ENCODE measurements around the gene SLC7A1. TPM values are rescaled to one million over a fixed set of nuclear protein-coding genes. Genes with fewer than 3 reads are reported as not detected.

SLC7A1 gene
- polyA plus RNA-seq, 1 experiment = 43.2 TPM

DNA sequence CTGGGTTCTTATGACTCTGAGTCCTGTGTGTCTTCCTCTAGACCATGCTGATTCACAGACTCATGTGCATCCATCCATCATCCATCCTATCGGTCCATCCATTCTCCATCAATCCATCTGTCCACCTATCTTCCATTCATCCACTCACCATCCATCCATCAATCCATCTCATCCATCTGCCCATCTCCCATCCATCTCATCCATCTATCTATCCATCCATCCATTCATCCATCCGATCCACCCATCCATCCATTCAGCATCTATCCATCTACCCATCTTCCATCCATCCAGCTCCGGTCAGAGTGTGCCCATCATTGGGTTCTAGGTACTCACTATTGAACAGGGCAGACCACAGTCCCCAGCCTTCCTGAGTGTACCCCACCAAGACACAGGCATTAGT, 75.6 kb downstream of the SLC7A1 start:
- H3K36me3 ChIP-seq (ENCODE audit: control insufficient read depth, insufficient read depth, low read length) = peaks cover 35% of the 10 kb centered on the region
- ChIA-PET CTCF (interaction anchor here (1.0 to 4.9 kb wide), 2 partner anchors 11 to 12 kb away, joined by 3 to 23 read pairs; no protein-coding TSS in a partner anchor), POLR2A (no interaction called here)
- TF ChIP-seq, protein P1, sequence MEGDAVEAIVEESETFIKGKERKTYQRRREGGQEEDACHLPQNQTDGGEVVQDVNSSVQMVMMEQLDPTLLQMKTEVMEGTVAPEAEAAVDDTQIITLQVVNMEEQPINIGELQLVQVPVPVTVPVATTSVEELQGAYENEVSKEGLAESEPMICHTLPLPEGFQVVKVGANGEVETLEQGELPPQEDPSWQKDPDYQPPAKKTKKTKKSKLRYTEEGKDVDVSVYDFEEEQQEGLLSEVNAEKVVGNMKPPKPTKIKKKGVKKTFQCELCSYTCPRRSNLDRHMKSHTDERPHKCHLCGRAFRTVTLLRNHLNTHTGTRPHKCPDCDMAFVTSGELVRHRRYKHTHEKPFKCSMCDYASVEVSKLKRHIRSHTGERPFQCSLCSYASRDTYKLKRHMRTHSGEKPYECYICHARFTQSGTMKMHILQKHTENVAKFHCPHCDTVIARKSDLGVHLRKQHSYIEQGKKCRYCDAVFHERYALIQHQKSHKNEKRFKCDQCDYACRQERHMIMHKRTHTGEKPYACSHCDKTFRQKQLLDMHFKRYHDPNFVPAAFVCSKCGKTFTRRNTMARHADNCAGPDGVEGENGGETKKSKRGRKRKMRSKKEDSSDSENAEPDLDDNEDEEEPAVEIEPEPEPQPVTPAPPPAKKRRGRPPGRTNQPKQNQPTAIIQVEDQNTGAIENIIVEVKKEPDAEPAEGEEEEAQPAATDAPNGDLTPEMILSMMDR (IDR thresholded peaks at IDR 0.05; ENCODE audit: insufficient read depth, low read depth, low read length) = no peak
- no peak overlapping the region for H3K4me3 ChIP-seq (ENCODE audit: low read depth, low read length)
- no peaks in the 10 kb centered on the region for H3K27me3 ChIP-seq (ENCODE audit: control insufficient read depth, insufficient read depth, low read length)
- no peak for DNase-seq (ENCODE audit: low read depth)

DNA sequence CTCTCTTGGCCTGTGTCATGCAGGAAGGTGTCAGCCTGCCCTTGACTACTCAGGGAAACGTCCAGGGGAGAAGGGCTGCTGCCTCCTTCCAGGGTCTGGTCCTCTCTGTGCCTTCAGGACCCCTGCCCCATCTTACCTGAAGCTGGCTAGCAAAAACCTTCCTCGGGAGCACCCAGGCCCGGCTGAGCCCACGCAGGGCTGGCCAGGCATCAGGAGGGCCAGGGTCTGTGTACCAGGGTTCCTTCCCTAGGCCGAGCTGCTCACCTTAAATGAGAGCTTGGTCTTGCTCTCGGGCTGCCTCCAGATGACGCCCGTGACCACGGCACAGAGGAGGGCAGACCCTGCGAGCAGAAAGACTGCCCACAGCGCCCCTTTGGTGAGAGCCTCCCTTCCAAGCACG, 78.6 kb downstream of the SLC7A1 start:
- ChIA-PET CTCF (interaction anchor here (1.6 kb wide), 1 partner anchor 9 kb away, joined by 9 read pairs; no protein-coding TSS in a partner anchor), POLR2A (no interaction called here)
- Histone ChIP-seq H3K36me3 (ENCODE audit: control insufficient read depth, insufficient read depth, low read length) (peaks cover 37% of the 10 kb centered on the region), H3K4me3 (ENCODE audit: low read depth, low read length) (no peak overlapping the region), H3K27me3 (ENCODE audit: control insufficient read depth, insufficient read depth, low read length) (no peaks in the 10 kb centered on the region)
- TF ChIP-seq, protein P1 (IDR thresholded peaks at IDR 0.05; ENCODE audit: insufficient read depth, low read depth, low read length) = no peak
- no peak for DNase-seq (ENCODE audit: low read depth)

DNA sequence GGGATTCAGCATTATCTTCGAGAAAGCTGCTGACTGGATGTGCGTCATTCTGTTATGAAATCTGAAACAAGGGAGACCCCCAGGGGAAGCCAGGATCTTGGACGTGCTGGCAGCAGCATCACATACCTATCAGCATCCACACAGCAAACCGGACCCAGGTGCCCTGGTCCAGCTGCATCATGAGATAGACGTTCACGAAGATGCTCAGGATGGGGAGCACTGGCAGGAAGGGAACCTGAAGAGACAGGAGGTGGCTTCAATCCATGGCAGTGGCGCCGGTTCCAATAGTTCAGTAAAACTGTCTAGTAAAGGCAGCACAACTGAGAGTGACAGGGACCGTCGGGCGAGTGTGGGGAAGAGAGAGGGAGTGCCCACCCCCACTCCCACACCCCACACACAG, 79.5 kb downstream of the SLC7A1 start:
- CTCF ChIA-PET = interaction anchor here (0.7 to 1.6 kb wide), 2 partner anchors 8 to 12 kb away, joined by 3 to 9 read pairs; no protein-coding TSS in a partner anchor
- Histone ChIP-seq H3K36me3 (ENCODE audit: control insufficient read depth, insufficient read depth, low read length) (peaks cover 37% of the 10 kb centered on the region), H3K27me3 (ENCODE audit: control insufficient read depth, insufficient read depth, low read length) (no peaks in the 10 kb centered on the region), H3K4me3 (ENCODE audit: low read depth, low read length) (no peak overlapping the region)
- TF ChIP-seq, protein P1 (IDR thresholded peaks at IDR 0.05; ENCODE audit: insufficient read depth, low read depth, low read length) = no peak
- DNase-seq (ENCODE audit: low read depth) = no peak
- POLR2A ChIA-PET = interaction anchor here (0.7 kb wide), 1 partner anchor 19 kb away, joined by 3 read pairs; no protein-coding TSS in a partner anchor

GRCh38 chr13:29515372-29515771, 80.1 kb downstream of the SLC7A1 start:
- Histone ChIP-seq H3K36me3 (ENCODE audit: control insufficient read depth, insufficient read depth, low read length) (peaks cover 42% of the 10 kb centered on the region), H3K27me3 (ENCODE audit: control insufficient read depth, insufficient read depth, low read length) (no peaks in the 10 kb centered on the region), H3K4me3 (ENCODE audit: low read depth, low read length) (no peak overlapping the region)
- TF ChIP-seq, protein P1 (IDR thresholded peaks at IDR 0.05; ENCODE audit: insufficient read depth, low read depth, low read length) = no peak
- DNase-seq (ENCODE audit: low read depth) = no peak
- POLR2A ChIA-PET = no interaction called here
- CTCF ChIA-PET = interaction anchor here (0.7 to 1.2 kb wide), 2 partner anchors 48 to 193 kb away, joined by 3 read pairs; no protein-coding TSS in a partner anchor

- H3K36me3 ChIP-seq (ENCODE audit: control insufficient read depth, insufficient read depth, low read length) = peaks cover 43% of the 10 kb centered on the region
- CTCF ChIA-PET = interaction anchor here (0.7 to 1.2 kb wide), 2 partner anchors 49 to 194 kb away, joined by 3 read pairs; no protein-coding TSS in a partner anchor
- TF ChIP-seq, protein P1 (IDR thresholded peaks at IDR 0.05; ENCODE audit: insufficient read depth, low read depth, low read length) = no peak
- no peak overlapping the region for H3K4me3 ChIP-seq (ENCODE audit: low read depth, low read length)
- POLR2A ChIA-PET = no interaction called here
- H3K27me3 ChIP-seq (ENCODE audit: control insufficient read depth, insufficient read depth, low read length) = no peaks in the 10 kb centered on the region
- DNase-seq (ENCODE audit: low read depth) = no peak
Measured at GRCh38 chr13:29514720-29515310, 80.7 kb downstream of the SLC7A1 start.
